ENCODE measurements around the gene DSPP. TPM values are rescaled to one million over a fixed set of nuclear protein-coding genes. Genes with fewer than 3 reads are reported as not detected.

Gene DSPP
- total and polyA plus RNA-seq, 2 experiments from 2014 or later, result 0.08 TPM; not detected in 1

- TF ChIP-seq CTCF (conservative IDR thresholded peaks at IDR 0.05; ENCODE audit: low read depth in 2 of 2), result no peak
Measured at GRCh38 chr4:87592124-87592523, 16.2 kb upstream of the DSPP start (continued).

- H3K27ac Mint-ChIP-seq, result no peak overlapping the region
- H3K36me3 ChIP-seq (ENCODE audit: insufficient read depth), result no peaks in the 10 kb centered on the region
- TF ChIP-seq ZNF114 (CRISPR knock-in tag; IDR thresholded peaks at IDR 0.05) (no peak), CTCF (conservative IDR thresholded peaks at IDR 0.05; ENCODE audit: low read depth in 2 of 2) (no peak), CREB1 (CRISPR knock-in tag; IDR thresholded peaks at IDR 0.05; ENCODE audit: low read depth) (no peak), ZNF331 (CRISPR knock-in tag; IDR thresholded peaks at IDR 0.05; ENCODE audit: low read depth) (no peak), NANOG (IDR thresholded peaks at IDR 0.05; ENCODE audit: borderline replicate concordance) (no peak), EZH2phosphoT487 (IDR thresholded peaks at IDR 0.05; ENCODE audit: unreplicated experiment) (no peak), EZH2 (IDR thresholded peaks at IDR 0.05; ENCODE audit: low read depth, unreplicated experiment) (no peak), POLR2AphosphoS5 (IDR thresholded peaks at IDR 0.05; ENCODE audit: low read depth) (no peak)
- TF ChIP-seq, protein P1, sequence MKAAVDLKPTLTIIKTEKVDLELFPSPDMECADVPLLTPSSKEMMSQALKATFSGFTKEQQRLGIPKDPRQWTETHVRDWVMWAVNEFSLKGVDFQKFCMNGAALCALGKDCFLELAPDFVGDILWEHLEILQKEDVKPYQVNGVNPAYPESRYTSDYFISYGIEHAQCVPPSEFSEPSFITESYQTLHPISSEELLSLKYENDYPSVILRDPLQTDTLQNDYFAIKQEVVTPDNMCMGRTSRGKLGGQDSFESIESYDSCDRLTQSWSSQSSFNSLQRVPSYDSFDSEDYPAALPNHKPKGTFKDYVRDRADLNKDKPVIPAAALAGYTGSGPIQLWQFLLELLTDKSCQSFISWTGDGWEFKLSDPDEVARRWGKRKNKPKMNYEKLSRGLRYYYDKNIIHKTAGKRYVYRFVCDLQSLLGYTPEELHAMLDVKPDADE (IDR thresholded peaks at IDR 0.05), result no peak
- TF ChIP-seq, protein P2, sequence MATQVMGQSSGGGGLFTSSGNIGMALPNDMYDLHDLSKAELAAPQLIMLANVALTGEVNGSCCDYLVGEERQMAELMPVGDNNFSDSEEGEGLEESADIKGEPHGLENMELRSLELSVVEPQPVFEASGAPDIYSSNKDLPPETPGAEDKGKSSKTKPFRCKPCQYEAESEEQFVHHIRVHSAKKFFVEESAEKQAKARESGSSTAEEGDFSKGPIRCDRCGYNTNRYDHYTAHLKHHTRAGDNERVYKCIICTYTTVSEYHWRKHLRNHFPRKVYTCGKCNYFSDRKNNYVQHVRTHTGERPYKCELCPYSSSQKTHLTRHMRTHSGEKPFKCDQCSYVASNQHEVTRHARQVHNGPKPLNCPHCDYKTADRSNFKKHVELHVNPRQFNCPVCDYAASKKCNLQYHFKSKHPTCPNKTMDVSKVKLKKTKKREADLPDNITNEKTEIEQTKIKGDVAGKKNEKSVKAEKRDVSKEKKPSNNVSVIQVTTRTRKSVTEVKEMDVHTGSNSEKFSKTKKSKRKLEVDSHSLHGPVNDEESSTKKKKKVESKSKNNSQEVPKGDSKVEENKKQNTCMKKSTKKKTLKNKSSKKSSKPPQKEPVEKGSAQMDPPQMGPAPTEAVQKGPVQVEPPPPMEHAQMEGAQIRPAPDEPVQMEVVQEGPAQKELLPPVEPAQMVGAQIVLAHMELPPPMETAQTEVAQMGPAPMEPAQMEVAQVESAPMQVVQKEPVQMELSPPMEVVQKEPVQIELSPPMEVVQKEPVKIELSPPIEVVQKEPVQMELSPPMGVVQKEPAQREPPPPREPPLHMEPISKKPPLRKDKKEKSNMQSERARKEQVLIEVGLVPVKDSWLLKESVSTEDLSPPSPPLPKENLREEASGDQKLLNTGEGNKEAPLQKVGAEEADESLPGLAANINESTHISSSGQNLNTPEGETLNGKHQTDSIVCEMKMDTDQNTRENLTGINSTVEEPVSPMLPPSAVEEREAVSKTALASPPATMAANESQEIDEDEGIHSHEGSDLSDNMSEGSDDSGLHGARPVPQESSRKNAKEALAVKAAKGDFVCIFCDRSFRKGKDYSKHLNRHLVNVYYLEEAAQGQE (IDR thresholded peaks at IDR 0.05; ENCODE audit: unreplicated experiment), result no peak
Measured at GRCh38 chr4:87601361-87601760, 7.0 kb upstream of the DSPP start.

More at GRCh38 chr4:87601361-87601760, 7.0 kb upstream of the DSPP start:
- ATAC-seq (no peak), DNase-seq (ENCODE audit: low spot score) (no peak)
- Mint-ChIP-seq H3K9me3 (no peaks in the 10 kb centered on the region), H3K4me1 (peaks cover 7% of the 10 kb centered on the region; the same call in 2 of the 3 replicates), H3K4me3 (no peak overlapping the region), H3K36me3 (ENCODE audit: low read depth) (no peaks in the 10 kb centered on the region), H3K27me3 (ENCODE audit: insufficient read depth, low read depth, poor library complexity) (no peaks in the 10 kb centered on the region)
- H3K79me2 ChIP-seq (replicated peaks; ENCODE audit: insufficient read depth), result no peaks in the 10 kb centered on the region
- H3K4me2 ChIP-seq, result no peak overlapping the region
- H2AFZ ChIP-seq, result no peak overlapping the region
- no peaks in the 10 kb centered on the region for H3K27me3 ChIP-seq (ENCODE audit: insufficient read depth)
- H3K9me2 ChIP-seq (ENCODE audit: insufficient read depth), result no peaks in the 10 kb centered on the region
- no peaks in the 10 kb centered on the region for H3F3A ChIP-seq (replicated peaks; ENCODE audit: low read depth)
- no peak overlapping the region for H3K27ac ChIP-seq (ENCODE audit: low read depth)
- peaks cover 4% of the 10 kb centered on the region; the same call in 1 of the 2 replicates for H3K4me1 ChIP-seq (ENCODE audit: insufficient read depth)
- H3K4me3 ChIP-seq, result no peak overlapping the region
- H4K20me1 ChIP-seq (replicated peaks; ENCODE audit: insufficient read depth), result no peaks in the 10 kb centered on the region

All from GM23338 (cell line).